Epithelial cell of esophagus (primary cell): ENCODE data around the gene C5orf22.
"Not testable (repeated sequence)": the region's sequence is repeated elsewhere in the genome, so short reads cannot be mapped to it uniquely, and the experiment has no call there.

Experiments
- DNase-seq: peaks from one replicate; pipeline ENCODE4 v3.0.0; 2010; ENCODE audit warnings: low read depth
- H3K4me3 ChIP-seq: 2 replicates; pipeline ENCODE4 v1.5.1; 2011; ENCODE audit warnings: mild to moderate bottlenecking, low read length, control low read depth
- TF ChIP-seq, protein P1 (sequence below): IDR thresholded peaks from 2 replicates; pipeline ENCODE4 v1.5.1; 2011; ENCODE audit warnings: low read depth, mild to moderate bottlenecking, low read length, control low read depth, inconsistent platforms; ENCODE audit not compliant: insufficient read depth; ENCODE audit errors: missing control alignments

Gene C5orf22

GRCh38 chr5:31598640-31599611 is 66.8 kb downstream of the C5orf22 start:
- H3K4me3 ChIP-seq = no peak overlapping the region
- no peak for DNase-seq
- TF ChIP-seq, protein P1, sequence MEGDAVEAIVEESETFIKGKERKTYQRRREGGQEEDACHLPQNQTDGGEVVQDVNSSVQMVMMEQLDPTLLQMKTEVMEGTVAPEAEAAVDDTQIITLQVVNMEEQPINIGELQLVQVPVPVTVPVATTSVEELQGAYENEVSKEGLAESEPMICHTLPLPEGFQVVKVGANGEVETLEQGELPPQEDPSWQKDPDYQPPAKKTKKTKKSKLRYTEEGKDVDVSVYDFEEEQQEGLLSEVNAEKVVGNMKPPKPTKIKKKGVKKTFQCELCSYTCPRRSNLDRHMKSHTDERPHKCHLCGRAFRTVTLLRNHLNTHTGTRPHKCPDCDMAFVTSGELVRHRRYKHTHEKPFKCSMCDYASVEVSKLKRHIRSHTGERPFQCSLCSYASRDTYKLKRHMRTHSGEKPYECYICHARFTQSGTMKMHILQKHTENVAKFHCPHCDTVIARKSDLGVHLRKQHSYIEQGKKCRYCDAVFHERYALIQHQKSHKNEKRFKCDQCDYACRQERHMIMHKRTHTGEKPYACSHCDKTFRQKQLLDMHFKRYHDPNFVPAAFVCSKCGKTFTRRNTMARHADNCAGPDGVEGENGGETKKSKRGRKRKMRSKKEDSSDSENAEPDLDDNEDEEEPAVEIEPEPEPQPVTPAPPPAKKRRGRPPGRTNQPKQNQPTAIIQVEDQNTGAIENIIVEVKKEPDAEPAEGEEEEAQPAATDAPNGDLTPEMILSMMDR = no peak

DNA sequence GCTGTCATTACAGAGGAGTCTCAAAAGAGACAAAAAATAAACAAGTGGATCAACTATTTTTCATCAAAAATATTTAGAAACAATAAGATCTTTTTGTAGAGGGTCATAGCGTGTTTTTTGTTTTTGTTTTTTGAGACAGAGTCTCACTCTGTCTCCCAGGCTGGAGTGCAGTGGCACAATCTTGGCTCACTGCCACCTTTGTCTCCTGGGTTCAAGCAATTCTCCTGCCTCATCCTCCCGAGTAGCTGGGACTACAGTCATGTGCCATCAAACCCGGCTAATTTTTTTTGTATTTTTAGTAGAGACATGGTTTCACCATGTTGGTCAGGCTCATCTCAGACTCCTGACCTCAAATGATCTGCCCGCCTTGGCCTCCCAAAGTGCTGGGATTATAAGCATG is 70.2 kb downstream of the C5orf22 start:
- H3K4me3 ChIP-seq, DNase-seq: not testable (repeated sequence)

- DNase-seq = no peak
- TF ChIP-seq, protein P1 = no peak
- no peak overlapping the region for H3K4me3 ChIP-seq
Measured at GRCh38 chr5:31604240-31604639, 72.1 kb downstream of the C5orf22 start.

DNA sequence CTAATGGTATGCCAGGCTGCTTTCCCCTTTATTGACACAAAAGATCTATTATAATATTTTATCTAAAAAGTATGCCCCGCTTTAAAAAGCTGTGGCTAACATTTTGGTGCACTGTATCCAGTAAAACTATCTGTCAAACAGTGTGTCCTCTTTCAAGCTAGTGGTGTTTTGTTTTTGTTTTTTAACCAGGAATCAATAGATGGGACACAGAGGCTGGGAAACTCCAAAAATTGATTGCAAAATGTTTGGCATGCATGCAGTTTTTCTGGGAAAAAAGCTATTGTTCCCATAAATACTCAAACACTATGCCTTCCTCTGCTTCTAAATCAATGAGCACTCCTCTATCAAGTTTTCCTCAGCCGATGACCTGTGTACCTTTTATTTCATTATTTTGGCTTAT is 72.5 kb downstream of the C5orf22 start:
- no peak for DNase-seq
- H3K4me3 ChIP-seq = no peak overlapping the region
- TF ChIP-seq, protein P1 = no peak
